HEK293 (cell line): ENCODE data around the gene C1orf35.
A peak's percentile ranks its signal among the peaks of the same experiment; 100 is the strongest.

Source experiments
- BCL11B ChIP-seq: fragments of 450-650 bp; formaldehyde crosslinking; IDR thresholded peaks from 2 replicates; pipeline ENCODE4 v1.5.1; 2016; ENCODE audit warnings: low read depth, missing biosample characterization, missing genetic modification characterization
- EGR2 ChIP-seq: fragments of 450-650 bp; formaldehyde crosslinking; IDR thresholded peaks from 2 replicates; pipeline ENCODE4 v1.5.1; 2016; ENCODE audit warnings: low read depth, missing biosample characterization, missing genetic modification characterization
- GLIS2 ChIP-seq: fragments of 450-650 bp; formaldehyde crosslinking; IDR thresholded peaks from 2 replicates; pipeline ENCODE4 v1.5.1; 2016; ENCODE audit warnings: missing biosample characterization, missing genetic modification characterization
- IKZF3 ChIP-seq: fragments of 450-650 bp; IDR thresholded peaks from 2 replicates; pipeline ENCODE4 v1.5.0; 2018; ENCODE audit warnings: missing biosample characterization, mild to moderate bottlenecking, missing genetic modification characterization, moderate library complexity
- KLF1 ChIP-seq: fragments of 450-650 bp; formaldehyde crosslinking; IDR thresholded peaks from 2 replicates; pipeline ENCODE4 v1.5.1; 2016; ENCODE audit warnings: missing biosample characterization, missing genetic modification characterization
- REPIN1 ChIP-seq: fragments of 450-650 bp; formaldehyde crosslinking; IDR thresholded peaks from 2 replicates; pipeline ENCODE4 v1.5.1; 2017; ENCODE audit warnings: missing biosample characterization, missing genetic modification characterization, low read depth
- SP2 ChIP-seq: fragments of 450-650 bp; formaldehyde crosslinking; IDR thresholded peaks from 2 replicates; pipeline ENCODE4 v1.5.1; 2016; ENCODE audit warnings: missing biosample characterization, missing genetic modification characterization
- SP7 ChIP-seq: fragments of 450-650 bp; formaldehyde crosslinking; IDR thresholded peaks from 2 replicates; pipeline ENCODE4 v1.5.1; 2016; ENCODE audit warnings: missing biosample characterization, missing genetic modification characterization
- TRIM28 ChIP-seq: IDR thresholded peaks from 2 replicates; pipeline ENCODE4 v1.6.1; 2011; ENCODE audit warnings: low read length, control low read depth, borderline replicate concordance
- ZBTB21 ChIP-seq: fragments of 450-650 bp; formaldehyde crosslinking; IDR thresholded peaks from 2 replicates; pipeline ENCODE4 v1.5.1; 2017; ENCODE audit warnings: missing biosample characterization, missing genetic modification characterization
- ZFP41 ChIP-seq: fragments of 450-650 bp; formaldehyde crosslinking; IDR thresholded peaks from 2 replicates; pipeline ENCODE4 v1.5.1; 2016; ENCODE audit warnings: missing biosample characterization, missing genetic modification characterization, borderline replicate concordance
- ZNF112 ChIP-seq: fragments of 450-650 bp; formaldehyde crosslinking; IDR thresholded peaks from 2 replicates; pipeline ENCODE4 v1.5.0; 2017; ENCODE audit warnings: missing biosample characterization, missing genetic modification characterization
- ZNF140 ChIP-seq: fragments of 450-650 bp; formaldehyde crosslinking; IDR thresholded peaks from 2 replicates; pipeline ENCODE4 v1.5.1; 2016; ENCODE audit warnings: missing biosample characterization, missing genetic modification characterization
- ZNF175 ChIP-seq: fragments of 450-650 bp; formaldehyde crosslinking; IDR thresholded peaks from 2 replicates; pipeline ENCODE4 v1.5.1; 2016; ENCODE audit warnings: missing biosample characterization, missing genetic modification characterization
- ZNF335 ChIP-seq: fragments of 450-650 bp; formaldehyde crosslinking; conservative IDR thresholded peaks from 2 replicates; pipeline ENCODE4 v1.5.1; 2016; ENCODE audit warnings: missing biosample characterization, missing genetic modification characterization
- ZNF354C ChIP-seq: fragments of 450-650 bp; formaldehyde crosslinking; IDR thresholded peaks from 2 replicates; pipeline ENCODE4 v1.5.1; 2016; ENCODE audit warnings: missing biosample characterization, missing genetic modification characterization, low read depth, borderline replicate concordance
- ZNF391 ChIP-seq: fragments of 450-650 bp; formaldehyde crosslinking; IDR thresholded peaks from 2 replicates; pipeline ENCODE4 v1.5.1; 2016; ENCODE audit warnings: low read depth, missing biosample characterization, missing genetic modification characterization, borderline replicate concordance
- ZNF416 ChIP-seq: fragments of 450-650 bp; formaldehyde crosslinking; IDR thresholded peaks from 2 replicates; pipeline ENCODE4 v1.5.1; 2016; ENCODE audit warnings: missing biosample characterization, missing genetic modification characterization
- ZNF560 ChIP-seq: fragments of 450-650 bp; formaldehyde crosslinking; IDR thresholded peaks from 2 replicates; pipeline ENCODE4 v1.5.1; 2017; ENCODE audit warnings: missing biosample characterization, missing genetic modification characterization, borderline replicate concordance
- ZNF629 ChIP-seq: fragments of 450-650 bp; formaldehyde crosslinking; IDR thresholded peaks from 2 replicates; pipeline ENCODE4 v1.5.1; 2017; ENCODE audit warnings: missing biosample characterization, missing genetic modification characterization
- ZNF658 ChIP-seq: fragments of 450-650 bp; formaldehyde crosslinking; IDR thresholded peaks from 2 replicates; pipeline ENCODE4; 2016; ENCODE audit warnings: missing biosample characterization, missing genetic modification characterization
- ZNF747 ChIP-seq: fragments of 450-650 bp; formaldehyde crosslinking; IDR thresholded peaks from 2 replicates; pipeline ENCODE4 v1.5.1; 2016; ENCODE audit warnings: missing biosample characterization, missing genetic modification characterization
- ZNF785 ChIP-seq: fragments of 450-650 bp; formaldehyde crosslinking; IDR thresholded peaks from 2 replicates; pipeline ENCODE4 v1.5.1; 2016; ENCODE audit warnings: missing biosample characterization, missing genetic modification characterization
- ZNF843 ChIP-seq: fragments of 450-650 bp; formaldehyde crosslinking; IDR thresholded peaks from 2 replicates; pipeline ENCODE4 v1.5.1; 2016; ENCODE audit warnings: missing biosample characterization, missing genetic modification characterization
- TF ChIP-seq, protein P1 (sequence below): fragments of 450-650 bp; formaldehyde crosslinking; IDR thresholded peaks from 2 replicates; pipeline ENCODE4 v1.5.1; 2016; ENCODE audit warnings: missing biosample characterization, missing genetic modification characterization
- TF ChIP-seq, protein P2 (sequence below): fragments of 450-650 bp; formaldehyde crosslinking; IDR thresholded peaks from 2 replicates; pipeline ENCODE4 v1.5.1; 2016; ENCODE audit warnings: missing biosample characterization, missing genetic modification characterization, low read depth
- TF ChIP-seq, protein P3 (sequence below): fragments of 450-650 bp; formaldehyde crosslinking; IDR thresholded peaks from 2 replicates; pipeline ENCODE4 v1.5.1; 2017; ENCODE audit warnings: missing biosample characterization, mild to moderate bottlenecking, missing genetic modification characterization, moderate library complexity
- TF ChIP-seq, protein P4 (sequence below): fragments of 450-650 bp; formaldehyde crosslinking; IDR thresholded peaks from 2 replicates; pipeline ENCODE4 v1.5.1; 2016; ENCODE audit warnings: missing biosample characterization, missing genetic modification characterization
- TF ChIP-seq, protein P5 (sequence below): fragments of 450-650 bp; formaldehyde crosslinking; IDR thresholded peaks from 2 replicates; pipeline ENCODE4 v1.5.1; 2016; ENCODE audit warnings: missing biosample characterization, missing genetic modification characterization
- TF ChIP-seq, protein P6 (sequence below): fragments of 450-650 bp; formaldehyde crosslinking; IDR thresholded peaks from 2 replicates; pipeline ENCODE4 v1.5.1; 2016; ENCODE audit warnings: missing biosample characterization, missing genetic modification characterization, low read depth

Gene C1orf35

DNA sequence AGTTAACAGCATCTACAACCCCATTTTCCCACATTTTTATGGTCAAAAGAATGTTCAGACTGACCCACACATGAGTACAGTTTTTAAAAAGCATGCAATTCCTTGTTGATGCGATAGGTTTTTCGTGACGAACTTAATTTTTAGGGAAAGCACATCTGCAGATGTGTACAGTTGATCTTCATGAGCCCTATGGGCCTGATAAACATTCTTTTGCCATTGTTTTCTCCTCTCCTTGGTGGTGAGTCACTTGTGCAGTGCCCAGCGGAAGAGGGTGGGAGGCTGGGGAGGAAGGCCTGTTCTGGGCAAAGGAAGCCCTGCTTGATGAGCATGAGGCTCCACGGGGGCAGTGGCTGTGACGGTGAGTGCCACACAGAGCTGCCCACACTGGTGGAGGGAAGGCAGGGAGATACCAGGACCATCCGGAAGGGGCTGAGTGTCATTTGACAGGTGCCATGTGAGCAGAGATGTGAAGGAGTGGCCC, 15.3 kb downstream of the C1orf35 start (continued):
- TF ChIP-seq, protein P1, sequence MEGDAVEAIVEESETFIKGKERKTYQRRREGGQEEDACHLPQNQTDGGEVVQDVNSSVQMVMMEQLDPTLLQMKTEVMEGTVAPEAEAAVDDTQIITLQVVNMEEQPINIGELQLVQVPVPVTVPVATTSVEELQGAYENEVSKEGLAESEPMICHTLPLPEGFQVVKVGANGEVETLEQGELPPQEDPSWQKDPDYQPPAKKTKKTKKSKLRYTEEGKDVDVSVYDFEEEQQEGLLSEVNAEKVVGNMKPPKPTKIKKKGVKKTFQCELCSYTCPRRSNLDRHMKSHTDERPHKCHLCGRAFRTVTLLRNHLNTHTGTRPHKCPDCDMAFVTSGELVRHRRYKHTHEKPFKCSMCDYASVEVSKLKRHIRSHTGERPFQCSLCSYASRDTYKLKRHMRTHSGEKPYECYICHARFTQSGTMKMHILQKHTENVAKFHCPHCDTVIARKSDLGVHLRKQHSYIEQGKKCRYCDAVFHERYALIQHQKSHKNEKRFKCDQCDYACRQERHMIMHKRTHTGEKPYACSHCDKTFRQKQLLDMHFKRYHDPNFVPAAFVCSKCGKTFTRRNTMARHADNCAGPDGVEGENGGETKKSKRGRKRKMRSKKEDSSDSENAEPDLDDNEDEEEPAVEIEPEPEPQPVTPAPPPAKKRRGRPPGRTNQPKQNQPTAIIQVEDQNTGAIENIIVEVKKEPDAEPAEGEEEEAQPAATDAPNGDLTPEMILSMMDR (tag by site-specific recombination), result no peak
- TF ChIP-seq ZNF112 (tag by site-specific recombination) (no peak), BCL11B (tag by site-specific recombination) (no peak), ZBTB21 (no peak), ZNF560 (tag by site-specific recombination) (no peak), ZNF140 (no peak), SP7 (tag by site-specific recombination) (peak; percentile 58), ZNF391 (no peak), ZNF843 (tag by site-specific recombination) (no peak), REPIN1 (no peak), IKZF3 (tag by site-specific recombination) (no peak), ZNF416 (tag by site-specific recombination) (no peak), KLF1 (tag by site-specific recombination) (no peak), ZNF747 (tag by site-specific recombination) (no peak), ZFP41 (tag by site-specific recombination) (no peak), SP2 (peak; percentile 26; the same call in 1 of the 2 replicates), ZNF658 (tag by site-specific recombination) (no peak), GLIS2 (tag by site-specific recombination) (peak; percentile 58), TRIM28 (no peak), ZNF629 (tag by site-specific recombination) (peak; percentile 50), ZNF335 (tag by site-specific recombination) (peak; percentile 36; the same call in 1 of the 2 replicates), ZNF175 (tag by site-specific recombination) (no peak), ZNF785 (no peak), EGR2 (tag by site-specific recombination) (peak; percentile 75), ZNF354C (no peak)
- TF ChIP-seq, protein P2, sequence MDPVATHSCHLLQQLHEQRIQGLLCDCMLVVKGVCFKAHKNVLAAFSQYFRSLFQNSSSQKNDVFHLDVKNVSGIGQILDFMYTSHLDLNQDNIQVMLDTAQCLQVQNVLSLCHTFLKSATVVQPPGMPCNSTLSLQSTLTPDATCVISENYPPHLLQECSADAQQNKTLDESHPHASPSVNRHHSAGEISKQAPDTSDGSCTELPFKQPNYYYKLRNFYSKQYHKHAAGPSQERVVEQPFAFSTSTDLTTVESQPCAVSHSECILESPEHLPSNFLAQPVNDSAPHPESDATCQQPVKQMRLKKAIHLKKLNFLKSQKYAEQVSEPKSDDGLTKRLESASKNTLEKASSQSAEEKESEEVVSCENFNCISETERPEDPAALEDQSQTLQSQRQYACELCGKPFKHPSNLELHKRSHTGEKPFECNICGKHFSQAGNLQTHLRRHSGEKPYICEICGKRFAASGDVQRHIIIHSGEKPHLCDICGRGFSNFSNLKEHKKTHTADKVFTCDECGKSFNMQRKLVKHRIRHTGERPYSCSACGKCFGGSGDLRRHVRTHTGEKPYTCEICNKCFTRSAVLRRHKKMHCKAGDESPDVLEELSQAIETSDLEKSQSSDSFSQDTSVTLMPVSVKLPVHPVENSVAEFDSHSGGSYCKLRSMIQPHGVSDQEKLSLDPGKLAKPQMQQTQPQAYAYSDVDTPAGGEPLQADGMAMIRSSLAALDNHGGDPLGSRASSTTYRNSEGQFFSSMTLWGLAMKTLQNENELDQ (tag by site-specific recombination), result no peak
- TF ChIP-seq, protein P3, sequence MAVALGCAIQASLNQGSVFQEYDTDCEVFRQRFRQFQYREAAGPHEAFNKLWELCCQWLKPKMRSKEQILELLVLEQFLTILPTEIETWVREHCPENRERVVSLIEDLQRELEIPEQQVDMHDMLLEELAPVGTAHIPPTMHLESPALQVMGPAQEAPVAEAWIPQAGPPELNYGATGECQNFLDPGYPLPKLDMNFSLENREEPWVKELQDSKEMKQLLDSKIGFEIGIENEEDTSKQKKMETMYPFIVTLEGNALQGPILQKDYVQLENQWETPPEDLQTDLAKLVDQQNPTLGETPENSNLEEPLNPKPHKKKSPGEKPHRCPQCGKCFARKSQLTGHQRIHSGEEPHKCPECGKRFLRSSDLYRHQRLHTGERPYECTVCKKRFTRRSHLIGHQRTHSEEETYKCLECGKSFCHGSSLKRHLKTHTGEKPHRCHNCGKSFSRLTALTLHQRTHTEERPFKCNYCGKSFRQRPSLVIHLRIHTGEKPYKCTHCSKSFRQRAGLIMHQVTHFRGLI, result no peak
- TF ChIP-seq, protein P4, sequence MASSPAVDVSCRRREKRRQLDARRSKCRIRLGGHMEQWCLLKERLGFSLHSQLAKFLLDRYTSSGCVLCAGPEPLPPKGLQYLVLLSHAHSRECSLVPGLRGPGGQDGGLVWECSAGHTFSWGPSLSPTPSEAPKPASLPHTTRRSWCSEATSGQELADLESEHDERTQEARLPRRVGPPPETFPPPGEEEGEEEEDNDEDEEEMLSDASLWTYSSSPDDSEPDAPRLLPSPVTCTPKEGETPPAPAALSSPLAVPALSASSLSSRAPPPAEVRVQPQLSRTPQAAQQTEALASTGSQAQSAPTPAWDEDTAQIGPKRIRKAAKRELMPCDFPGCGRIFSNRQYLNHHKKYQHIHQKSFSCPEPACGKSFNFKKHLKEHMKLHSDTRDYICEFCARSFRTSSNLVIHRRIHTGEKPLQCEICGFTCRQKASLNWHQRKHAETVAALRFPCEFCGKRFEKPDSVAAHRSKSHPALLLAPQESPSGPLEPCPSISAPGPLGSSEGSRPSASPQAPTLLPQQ, result peak; percentile 37; the same call in 1 of the 2 replicates
- TF ChIP-seq, protein P5, sequence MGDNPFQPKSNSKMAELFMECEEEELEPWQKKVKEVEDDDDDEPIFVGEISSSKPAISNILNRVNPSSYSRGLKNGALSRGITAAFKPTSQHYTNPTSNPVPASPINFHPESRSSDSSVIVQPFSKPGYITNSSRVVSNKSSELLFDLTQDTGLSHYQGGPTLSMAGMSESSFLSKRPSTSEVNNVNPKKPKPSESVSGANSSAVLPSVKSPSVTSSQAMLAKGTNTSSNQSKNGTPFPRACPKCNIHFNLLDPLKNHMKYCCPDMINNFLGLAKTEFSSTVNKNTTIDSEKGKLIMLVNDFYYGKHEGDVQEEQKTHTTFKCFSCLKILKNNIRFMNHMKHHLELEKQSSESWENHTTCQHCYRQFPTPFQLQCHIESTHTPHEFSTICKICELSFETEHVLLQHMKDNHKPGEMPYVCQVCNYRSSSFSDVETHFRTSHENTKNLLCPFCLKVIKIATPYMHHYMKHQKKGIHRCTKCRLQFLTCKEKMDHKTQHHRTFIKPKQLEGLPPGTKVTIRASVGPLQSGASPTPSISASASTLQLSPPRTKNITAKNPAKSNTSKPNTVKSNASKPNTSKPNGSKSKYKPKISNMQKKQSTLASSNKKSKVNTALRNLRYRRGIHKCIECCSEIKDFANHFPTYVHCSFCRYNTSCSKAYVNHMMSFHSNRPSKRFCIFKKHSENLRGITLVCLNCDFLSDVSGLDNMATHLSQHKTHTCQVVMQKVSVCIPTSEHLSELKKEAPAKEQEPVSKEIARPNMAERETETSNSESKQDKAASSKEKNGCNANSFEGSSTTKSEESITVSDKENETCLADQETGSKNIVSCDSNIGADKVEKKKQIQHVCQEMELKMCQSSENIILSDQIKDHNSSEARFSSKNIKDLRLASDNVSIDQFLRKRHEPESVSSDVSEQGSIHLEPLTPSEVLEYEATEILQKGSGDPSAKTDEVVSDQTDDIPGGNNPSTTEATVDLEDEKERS (tag by site-specific recombination), result no peak
- TF ChIP-seq, protein P6, sequence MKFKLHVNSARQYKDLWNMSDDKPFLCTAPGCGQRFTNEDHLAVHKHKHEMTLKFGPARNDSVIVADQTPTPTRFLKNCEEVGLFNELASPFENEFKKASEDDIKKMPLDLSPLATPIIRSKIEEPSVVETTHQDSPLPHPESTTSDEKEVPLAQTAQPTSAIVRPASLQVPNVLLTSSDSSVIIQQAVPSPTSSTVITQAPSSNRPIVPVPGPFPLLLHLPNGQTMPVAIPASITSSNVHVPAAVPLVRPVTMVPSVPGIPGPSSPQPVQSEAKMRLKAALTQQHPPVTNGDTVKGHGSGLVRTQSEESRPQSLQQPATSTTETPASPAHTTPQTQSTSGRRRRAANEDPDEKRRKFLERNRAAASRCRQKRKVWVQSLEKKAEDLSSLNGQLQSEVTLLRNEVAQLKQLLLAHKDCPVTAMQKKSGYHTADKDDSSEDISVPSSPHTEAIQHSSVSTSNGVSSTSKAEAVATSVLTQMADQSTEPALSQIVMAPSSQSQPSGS (tag by site-specific recombination), result no peak
